SHP77 (cell line): ENCODE data around the gene MYBPHL.
"Not testable (repeated sequence)": the region's sequence is repeated elsewhere in the genome, so short reads cannot be mapped to it uniquely, and the experiment has no call there.

Experiments used
- DNase-seq, 2 experiments: peaks; one replicate each; lab custom pipeline; 2025; lab: John Stamatoyannopoulos, UW

MYBPHL gene

DNA sequence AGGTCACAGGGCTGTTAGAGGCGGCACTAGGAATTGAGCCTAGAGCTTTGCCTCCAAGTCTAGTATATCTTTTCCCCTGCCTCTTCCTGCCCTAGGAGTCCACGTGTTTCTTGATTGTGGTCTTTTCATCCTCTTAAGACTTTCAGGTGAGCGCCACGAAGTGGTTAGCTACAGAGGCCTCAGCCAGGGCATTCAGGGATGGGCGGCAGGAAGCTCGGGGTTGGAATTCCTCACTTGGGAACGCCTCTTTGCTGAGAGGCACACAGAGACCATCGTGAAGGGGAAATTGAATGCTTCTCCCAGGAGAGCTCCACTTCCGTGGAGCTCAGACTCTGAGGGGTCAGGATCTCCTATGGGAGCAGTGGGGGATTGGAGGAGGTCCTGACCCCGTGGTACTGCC is 820 bp downstream of the MYBPHL start:
- not testable (repeated sequence) for DNase-seq

DNA sequence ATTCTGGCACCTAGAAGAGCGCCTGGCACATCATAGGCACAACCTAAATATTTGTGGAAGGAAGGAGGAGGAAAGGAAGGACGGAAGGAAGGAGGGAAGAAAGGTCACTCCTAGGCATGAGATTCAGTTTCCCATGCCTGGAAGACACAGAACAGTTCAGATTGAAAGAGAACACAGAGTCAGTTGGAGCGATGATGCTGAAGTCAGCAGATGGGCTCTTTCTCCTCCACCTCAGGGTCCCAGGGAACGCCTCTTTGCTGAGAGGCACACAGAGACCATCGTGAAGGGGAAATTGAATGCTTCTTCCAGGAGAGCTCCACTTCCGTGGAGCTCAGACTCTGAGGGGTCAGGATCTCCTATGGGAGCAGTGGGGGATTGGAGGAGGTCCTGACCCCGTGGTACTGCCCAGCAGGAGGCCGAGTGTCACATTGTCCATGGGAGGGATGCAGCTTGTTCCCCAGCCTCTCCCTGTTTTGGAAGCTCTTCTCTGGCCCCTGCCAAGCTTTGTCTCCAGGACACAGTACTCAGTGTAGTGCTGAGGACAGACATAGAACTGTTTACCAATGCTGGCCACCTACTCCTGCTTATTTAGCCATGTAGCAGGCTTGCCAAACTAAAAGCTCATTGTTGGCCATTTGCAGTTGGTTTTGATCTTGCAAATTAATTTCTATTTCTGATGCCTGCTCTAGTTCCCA is 2.4 kb downstream of the MYBPHL start:
- DNase-seq: no peak

DNA sequence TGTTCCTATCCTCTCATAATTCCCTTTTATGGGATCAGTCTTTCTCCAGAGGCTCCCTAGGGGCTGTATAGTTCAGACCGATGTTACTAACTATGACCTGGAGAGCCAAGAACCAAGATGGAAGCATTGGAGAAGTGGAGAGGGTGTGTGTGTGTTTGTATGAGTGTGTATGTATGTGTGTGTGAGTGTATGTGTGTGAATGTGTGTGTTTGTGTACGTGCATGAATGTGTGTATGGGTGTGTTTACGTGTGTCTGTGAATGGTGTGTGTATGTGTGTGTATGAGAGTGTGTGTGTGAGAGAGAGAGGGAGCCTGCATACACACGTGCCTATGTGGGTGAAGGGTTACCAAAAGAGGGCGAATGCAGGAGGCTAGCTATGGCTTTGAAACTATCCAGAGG is 4.9 kb downstream of the MYBPHL start:
- no peak for DNase-seq

DNA sequence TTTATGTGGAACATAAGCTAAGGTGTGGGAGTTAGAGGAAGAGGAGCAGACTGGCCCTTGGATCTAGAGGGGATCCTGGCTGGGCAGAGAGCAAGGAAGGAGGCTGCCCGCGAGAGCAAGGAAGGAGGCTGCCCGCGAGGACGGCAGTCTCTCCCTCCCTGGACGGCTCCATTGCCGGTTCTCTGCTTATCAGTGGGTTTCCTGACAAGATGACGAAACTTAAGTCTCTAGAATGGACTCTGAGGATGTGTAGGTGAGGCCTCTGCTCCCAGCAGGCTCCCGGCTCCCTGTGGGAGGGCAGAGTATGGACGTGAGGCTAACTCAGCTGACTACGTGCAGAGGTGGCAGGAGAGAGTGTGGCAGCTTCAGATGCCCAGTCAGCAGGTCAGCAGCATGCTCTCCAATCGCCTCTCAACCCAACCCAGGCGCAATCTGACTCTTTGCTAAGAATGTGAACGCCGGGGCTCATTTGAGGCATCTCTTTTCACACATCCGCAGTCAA is 6.1 kb downstream of the MYBPHL start:
- DNase-seq: no peak

DNA sequence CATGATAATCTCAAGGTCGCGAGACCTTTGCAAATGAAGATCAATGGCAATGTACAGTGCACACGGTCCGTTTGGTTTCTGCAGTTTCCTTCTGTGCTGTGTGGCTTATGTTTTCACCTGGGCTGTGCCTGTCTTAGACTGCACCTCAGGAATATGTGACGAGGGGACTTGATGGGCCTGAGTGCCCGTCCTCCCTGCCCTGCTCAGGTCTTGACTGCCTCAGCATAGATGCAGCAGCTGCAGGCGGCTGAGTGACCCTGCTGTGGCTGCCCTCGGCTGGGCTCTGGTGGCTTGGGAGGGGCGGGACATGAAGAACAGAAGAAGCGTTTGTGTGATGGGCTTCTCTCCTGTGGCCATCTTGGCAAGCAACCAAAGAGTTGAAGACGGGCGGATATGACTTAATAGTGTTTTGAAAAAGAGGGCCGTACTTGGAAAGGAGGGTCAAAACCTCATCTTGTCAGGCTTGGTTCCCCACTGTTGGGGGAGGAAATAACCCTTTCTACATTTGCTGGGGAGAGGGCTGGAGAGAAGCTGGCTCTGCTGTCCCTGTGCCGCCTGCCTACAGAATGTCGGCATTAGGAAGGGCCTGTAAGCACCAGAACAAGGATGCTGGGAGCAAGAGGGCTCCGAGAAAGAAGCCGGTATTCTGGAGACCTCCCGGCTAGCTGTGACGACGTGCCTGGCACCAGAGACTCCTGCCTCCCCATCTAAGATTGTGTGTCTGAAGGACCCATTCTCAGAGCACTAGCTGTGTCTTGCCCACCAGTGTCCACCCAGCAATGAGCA is 7.1 kb downstream of the MYBPHL start:
- DNase-seq: no peak

DNA sequence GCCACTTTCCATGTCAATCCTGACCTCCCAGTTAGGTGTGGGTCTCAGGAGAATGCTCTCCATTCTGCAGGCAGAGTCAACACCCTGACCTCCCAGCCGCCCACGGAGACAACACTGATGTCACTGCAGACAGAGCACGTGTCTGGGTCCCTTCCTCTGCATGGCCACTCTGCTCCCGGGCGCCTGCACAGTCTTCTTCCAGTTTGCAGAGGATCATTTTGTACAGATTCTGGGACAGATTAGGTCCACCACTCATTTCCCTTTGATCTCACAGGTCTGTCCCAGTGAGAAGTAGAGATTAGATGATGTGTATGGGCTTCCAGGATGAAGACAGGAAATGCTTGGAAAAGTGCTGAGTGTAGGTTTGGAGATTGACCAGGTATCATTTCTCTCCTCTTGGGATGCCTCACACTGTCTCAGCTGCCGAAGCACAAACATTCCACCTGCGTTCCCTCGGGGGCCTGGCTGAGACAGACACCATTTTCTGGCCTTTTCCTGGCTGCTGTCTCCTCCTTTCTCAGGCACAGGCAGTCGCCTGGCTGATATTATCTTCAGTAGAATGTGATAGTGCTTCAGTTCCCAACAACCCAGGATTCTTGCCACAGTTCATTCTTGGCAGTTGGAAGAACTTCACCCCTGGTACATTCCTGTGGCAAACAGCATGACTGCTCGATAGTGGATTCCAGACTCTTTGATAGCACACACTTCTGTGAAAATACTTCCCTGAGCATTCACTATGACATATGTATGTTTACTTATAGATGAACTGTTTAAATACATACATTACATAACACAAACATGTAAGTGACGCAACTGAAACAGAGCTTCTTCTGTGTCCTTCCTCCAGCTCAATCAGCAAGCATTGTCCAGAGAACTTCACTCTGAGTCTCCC is 7.9 kb downstream of the MYBPHL start:
- DNase-seq: peak; percentile 15 to 66

DNA sequence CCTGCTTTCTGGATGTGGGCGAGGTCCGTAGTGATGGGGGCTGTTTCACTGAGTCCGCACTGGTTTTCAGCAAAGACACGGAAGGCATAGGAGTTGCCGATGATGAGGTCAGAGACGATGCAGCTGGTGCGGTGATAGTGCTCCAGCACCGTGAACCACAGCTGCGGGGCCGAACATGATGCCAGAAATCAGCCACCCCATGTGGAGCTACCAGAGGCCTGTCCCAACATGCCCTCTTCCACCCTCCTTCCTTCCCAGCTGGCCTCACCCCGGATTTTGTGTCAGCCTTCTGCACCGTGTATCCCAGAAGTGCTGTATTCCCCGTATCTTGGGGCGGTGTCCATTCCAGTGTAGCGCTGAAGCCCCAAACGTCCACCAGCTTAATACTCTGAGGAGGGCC is 10.0 kb downstream of the MYBPHL start:
- DNase-seq: peak in 1 of 2 experiments; percentile 3

DNA sequence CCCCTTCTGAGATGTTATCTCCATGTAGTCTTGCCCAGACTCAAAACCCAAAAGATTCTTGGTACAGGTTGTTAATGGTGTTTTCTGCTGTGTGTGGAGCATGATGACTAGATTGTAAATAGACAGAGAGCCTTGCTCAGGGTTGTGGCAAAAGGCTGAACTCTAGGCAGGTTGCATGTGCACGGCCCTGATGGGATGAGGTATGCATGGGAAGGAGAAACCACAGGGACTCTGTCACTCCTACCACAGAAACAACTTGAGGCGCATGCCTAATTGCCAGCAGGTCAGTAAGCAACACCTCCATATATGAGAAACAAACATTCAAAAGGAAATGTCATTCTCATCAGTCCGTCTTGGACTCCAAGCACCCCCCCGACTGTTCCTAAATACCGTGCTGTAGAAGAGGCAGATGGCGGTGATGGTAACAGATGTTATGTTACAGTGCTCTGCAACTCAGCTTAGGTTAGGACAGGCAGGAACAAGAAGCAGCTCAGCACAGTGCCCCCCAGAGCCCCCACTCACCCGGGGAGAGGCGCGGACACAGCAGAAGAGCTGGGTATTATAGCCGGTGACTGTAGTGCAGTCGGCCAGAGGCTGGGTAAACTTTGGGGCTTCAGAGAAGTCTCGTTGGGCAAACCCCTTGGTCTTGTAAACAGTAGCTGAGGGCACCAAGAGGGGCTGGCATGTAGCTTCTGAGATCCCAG is 10.9 kb downstream of the MYBPHL start:
- DNase-seq: no peak

DNA sequence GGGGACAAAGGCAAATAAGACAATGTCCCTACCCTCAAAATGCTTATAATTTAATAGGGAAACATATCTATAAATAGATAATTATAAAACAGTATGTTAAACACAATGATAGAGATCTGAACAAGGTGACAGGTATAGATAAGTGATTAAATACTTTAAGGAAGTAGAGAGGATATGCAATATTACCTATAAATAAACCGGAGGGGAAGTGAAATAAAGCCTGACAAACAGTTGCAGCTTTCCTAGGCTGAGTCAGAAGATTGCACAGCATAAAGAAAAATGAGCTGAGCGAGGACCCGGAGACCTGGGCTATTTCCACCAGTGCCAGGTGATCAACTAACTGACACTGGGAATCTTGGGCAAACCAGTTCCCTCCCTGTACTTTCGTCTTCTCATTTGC is 12.3 kb downstream of the MYBPHL start:
- no peak for DNase-seq

DNA sequence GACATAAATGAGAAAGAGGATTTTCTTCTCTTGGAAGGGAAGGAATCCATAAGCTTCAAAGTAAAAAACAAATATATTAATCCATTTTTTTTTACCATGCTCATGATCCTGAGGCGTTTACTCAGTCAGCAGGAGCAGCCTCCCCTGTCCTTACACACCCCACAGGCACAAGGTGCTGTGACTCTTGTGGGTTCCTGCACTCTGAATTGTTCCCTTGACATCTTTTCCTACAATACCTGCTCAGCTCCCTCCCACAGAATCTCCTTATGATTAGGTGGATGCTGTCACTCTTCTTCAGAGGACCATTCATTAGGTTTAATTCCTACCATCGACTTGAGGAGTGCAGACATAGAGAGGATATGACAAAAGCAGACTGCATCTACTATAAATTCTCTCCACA is 13.8 kb downstream of the MYBPHL start:
- DNase-seq: no peak

DNA sequence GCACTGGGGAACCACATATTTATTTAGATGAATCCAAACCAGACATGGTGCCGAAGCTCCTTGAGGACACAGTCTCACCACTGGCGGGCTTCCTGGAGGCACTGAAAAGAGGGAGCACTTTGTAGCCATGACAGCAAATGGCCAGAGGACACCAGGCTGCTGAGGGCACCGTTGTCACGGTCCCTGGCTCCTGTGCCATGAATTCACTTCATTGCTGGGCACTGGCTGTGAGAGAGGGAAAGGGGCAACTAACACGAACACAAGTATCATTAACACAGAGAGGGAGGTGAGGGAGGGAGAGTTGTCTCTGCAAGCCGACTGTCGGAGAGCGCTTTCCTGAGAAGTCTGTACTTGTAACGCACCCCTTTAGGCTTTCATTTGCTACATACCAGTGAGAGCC is 14.4 kb downstream of the MYBPHL start:
- no peak for DNase-seq

DNA sequence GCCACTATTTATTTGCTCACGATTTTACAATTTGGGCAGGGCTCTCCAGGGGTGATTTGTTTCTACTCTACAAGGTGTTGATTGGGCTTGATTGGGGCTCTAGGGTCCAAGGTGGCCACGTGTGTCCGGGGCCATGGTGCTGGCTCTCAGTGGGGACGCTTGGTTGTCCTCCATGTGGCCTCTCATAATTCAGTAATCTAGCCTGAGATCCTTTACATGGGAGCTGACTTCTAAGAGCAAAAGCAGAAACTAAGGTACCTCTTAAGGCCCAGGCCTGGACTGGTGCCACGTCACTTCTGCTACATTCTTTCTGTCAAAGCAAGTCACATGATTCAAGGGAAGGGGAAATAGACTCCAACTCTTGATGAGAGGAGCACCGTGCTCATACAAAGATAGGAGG is 15.8 kb downstream of the MYBPHL start:
- no peak for DNase-seq

DNA sequence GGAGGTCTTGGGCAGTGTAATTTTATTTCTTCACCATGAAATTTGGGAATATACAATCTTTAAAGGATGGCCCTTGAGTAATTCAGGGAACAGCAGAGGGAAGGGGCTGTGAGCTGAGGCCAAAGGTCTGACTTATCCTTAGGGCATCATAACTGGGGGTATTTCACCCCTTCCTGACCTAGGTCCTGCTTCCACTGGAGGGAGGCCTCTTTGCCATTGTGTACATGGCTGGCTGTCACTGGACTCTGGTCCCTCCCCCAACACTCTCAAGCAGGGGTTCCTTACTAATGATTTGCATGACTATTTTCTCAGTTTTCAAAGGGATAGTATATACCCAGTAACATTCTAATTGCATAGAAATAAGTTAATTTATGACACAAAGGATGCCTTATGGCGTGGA is 16.7 kb downstream of the MYBPHL start:
- DNase-seq: no peak

DNA sequence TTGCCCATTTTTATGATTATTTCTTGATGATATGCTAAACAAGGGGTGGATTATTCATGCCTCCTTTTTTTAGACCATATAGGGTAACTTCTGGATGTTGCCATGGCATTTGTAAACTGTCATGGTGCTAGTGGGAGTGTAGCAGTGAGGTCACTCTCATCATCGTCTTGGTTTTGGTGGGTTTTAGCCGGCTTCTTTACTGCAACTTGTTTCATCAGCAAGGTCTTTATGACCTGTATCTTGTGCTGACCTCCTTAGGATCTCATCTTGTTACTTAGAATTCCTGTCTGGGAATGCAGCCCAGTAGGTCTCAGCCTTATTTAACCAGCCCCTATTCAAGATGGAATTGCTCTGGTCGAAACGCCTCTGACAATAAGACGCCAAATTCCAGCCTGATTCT is 20.0 kb downstream of the MYBPHL start:
- DNase-seq: not testable (repeated sequence)

DNA sequence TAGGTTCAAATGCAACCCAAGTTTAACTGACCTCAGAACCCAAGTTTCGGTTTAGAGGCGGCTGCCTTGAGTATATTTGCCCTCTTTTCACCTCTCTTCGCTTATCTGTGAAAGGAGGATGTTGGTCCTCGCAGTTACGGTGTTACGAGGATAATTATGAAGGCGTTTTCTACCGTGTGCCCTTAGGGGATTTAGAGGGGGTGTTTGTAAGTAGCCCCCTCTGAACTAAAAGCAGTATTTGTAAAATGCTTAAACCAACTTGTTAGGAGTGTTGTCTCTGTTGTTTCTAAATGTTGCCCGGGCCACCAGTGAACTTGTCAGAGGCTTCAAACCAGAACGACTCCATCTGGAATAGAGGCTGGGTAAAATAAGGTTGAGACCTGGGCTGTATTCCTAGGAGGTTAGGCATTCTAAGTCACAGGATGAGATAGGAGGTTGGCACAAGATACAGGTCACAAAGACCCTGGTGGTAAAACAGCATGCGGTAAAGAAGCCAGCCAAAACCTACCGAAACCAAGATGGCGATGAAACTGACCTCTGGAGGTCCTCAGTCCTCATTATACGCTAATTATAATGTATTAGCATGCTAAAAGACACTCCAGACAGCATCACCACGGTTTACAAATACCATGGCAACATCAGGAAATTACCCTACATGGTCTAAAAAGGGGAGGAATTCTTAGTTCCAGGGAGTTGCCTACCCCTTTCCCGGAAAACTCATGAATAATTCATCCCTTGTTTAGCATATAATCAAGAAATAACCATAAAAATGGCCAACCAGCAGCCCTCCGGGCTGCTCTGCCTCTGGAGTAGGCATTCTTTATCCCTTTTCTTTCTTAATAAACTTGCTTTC is 22.8 kb downstream of the MYBPHL start:
- DNase-seq: no peak

DNA sequence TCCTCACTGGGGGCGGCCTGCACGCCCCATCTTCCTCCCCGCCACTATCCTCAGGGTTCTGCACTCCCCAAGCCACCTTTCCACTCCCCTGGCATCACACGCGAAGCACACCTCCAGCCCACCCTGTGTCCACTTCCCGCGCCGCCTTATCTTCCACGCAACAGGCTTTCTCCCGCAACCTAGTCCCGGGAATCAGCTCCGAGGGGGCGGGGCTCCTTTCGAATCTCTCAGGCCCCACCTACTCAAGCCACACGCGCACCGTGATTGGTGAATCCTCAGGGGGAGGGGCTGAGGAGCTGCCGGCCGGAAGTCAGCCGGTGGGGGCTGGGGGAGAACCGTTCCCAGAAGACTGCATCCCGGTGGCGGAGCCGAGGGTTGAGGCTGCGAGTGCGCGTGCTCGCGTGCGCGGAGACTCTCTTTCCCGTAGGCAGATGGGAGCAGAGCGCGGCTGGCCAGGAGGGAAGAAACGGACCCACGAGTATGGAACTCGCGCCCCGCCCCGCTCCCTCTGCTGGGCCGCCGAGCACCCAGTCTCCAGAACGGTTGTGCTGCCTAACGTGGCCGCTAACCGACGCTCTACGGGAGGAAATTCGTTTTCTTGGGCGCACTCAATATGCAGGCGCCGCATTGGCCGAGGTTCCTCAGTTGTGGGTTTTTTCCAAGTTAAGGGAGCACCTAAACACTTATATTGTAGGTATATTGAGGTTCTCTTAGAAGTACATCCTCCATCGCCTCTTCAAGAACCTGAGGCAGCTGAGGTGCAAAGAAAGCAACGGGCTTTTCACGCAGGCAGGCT is 23.7 kb downstream of the MYBPHL start, which contains the start of gene PSRC1:
Gene PSRC1, minus strand, starts transcription at position 194 of the 796 bp plus-strand sequence.
- DNase-seq: peak; percentile 96 to 97

DNA sequence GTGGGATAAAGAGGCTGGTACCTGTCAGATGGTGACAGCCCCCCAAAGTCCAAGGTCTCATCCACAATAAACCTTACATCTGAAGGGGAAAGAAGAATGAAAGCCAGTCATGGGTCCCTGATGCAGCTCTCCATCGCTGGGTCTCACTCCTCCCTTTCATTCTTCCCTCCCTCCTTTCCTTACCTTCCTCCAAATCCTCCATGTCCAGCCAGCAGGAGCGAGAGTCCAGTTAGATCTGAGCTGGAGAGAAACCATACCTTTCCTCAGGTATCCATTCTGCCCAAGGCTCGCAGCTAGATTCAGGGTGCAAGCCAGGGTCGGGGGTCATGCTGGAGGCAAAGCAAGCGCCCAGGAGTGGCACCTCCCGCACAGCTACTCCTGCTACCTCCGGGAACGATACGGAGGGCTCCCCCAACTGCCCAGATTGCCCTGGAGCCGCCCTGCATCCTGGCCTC is 24.3 kb downstream of the MYBPHL start:
- no peak for DNase-seq

DNA sequence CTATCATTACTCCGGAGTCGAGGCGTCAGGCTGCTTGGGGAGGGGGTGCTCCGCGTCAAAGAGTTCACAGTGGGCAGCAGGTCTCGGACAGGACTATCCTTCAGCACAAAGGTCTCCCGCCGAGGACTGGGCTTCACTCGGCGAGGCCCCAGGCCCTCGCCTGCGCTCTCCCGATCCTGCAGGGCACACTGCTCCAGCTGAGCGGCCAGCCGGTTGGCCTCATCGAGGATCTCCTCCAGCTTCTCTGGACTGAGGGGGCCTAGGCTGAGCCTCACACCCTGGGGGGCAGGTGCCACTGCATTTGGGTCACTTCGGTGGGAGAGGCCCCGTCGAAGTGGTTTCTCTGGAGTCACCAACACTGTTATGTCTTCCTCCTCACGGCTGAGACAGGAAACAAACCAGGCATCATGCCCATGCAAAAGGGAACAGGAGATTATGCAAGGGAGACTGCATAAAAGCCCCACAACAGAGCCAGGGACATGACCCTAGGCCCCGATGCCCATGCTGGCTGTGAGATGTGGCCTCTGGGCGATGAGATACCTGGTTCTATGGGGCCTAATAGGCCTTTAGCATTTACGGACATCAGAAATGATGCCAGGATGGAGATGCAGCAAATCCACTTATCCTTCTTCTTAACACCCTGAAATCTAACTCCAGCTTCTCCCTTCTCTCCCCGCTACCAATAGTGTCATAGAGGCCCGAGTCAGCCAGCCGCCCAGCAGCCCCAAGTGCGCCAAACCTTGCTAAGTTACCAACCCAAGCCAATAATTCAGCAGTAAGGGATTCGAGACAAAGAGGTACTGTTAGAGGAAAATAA is 24.9 kb downstream of the MYBPHL start:
- no peak for DNase-seq

DNA sequence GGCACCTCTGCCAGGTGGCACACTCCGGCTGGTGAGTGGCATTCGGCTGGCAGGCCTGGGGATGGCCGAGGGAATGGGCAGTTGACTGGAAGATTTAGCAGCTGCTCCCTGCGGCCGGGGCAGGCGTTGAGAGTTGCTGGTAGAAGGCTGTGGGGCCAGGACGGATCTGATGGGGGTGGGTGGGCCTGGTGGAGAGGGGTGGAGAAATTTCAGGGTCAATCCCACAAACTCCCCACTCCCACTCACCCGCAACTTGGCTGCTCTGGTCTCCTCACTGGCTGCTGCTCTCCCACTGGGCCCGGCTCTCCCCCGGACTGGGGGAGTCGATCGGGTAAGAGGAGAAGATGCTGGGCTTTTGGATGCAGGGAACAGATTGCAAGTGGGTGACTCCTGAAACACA is 25.9 kb downstream of the MYBPHL start:
- no peak for DNase-seq
